Spleen (tissue), 7 donors: ENCODE measurements around the gene TRIM56.

Source experiments
- POLR2A ChIP-seq, 3 donors: fragments of 450-650 bp; IDR thresholded peaks; one replicate each; pipeline ENCODE4 v1.5.1; 2017; ENCODE audit warnings: antibody characterized with exemption in 3 of 3, mild to moderate bottlenecking in 1 of 3
- POLR2AphosphoS5 ChIP-seq, 3 donors: sonication (generic); formaldehyde crosslinking; IDR thresholded peaks; one replicate each; pipeline ENCODE4 v1.5.1; 2017; ENCODE audit warnings: antibody characterized with exemption in 3 of 3
- TF ChIP-seq, protein P1 (sequence below), 11 experiments: fragments of 200-600 bp in 7 of 11; fragments of 450-650 bp in 4 of 11; sonication (generic) in 4 of 11; IDR thresholded peaks in 8 of 11; conservative IDR thresholded peaks in 3 of 11; 1 replicate in 7 of 11; 2 replicates in 4 of 11; pipeline versions ENCODE4 v1.4.0 to v1.8.0; 2016 to 2021; ENCODE audit warnings: antibody characterized with exemption in 11 of 11, inconsistent platforms in 4 of 11, mild to moderate bottlenecking in 1 of 11
- donor health status: DM: no; HTN: no; CAD: no; lungs with moderate emphysema.
- donor health status: DM: no; HTN: no; CAD: no.
- donor health status: DM: no; HTN: no; CAD: no.

DNA sequence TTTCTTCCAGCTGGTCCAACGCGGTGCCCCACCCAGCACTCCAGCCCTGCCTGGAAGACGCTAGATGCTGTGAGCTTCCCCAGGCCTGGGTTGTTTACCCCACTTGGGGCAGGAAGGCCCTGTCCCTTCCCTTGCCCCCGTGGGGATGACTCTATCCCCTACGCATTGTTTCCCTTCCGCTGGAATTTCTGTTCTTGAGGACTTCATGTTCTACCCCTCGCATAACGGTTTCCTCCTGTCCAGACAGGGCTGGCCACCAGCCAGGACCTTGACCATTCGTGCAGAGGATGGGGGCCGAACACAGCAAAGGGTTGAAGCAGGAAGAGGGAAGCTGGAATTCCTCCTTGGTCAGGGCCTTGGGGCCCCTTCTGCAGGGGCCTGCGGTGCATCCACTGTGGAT lies 27.0 kb downstream of the TRIM56 start:
- TF ChIP-seq, protein P1, sequence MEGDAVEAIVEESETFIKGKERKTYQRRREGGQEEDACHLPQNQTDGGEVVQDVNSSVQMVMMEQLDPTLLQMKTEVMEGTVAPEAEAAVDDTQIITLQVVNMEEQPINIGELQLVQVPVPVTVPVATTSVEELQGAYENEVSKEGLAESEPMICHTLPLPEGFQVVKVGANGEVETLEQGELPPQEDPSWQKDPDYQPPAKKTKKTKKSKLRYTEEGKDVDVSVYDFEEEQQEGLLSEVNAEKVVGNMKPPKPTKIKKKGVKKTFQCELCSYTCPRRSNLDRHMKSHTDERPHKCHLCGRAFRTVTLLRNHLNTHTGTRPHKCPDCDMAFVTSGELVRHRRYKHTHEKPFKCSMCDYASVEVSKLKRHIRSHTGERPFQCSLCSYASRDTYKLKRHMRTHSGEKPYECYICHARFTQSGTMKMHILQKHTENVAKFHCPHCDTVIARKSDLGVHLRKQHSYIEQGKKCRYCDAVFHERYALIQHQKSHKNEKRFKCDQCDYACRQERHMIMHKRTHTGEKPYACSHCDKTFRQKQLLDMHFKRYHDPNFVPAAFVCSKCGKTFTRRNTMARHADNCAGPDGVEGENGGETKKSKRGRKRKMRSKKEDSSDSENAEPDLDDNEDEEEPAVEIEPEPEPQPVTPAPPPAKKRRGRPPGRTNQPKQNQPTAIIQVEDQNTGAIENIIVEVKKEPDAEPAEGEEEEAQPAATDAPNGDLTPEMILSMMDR (IDR thresholded peaks at IDR 0.05 in 8 of 11, conservative IDR thresholded peaks at IDR 0.05 in 3 of 11) = no peak
- TF ChIP-seq POLR2A (IDR thresholded peaks at IDR 0.05) = no peak
- TF ChIP-seq POLR2AphosphoS5 (IDR thresholded peaks at IDR 0.05) = peak; percentile 61 to 85 (median 82)
